GM18951 (cell line): Measurements from ENCODE around the gene USP40.

Experiments
- POLR2A ChIP-seq: IDR thresholded peaks from 4 replicates; pipeline ENCODE4 v1.6.1; 2011; ENCODE audit warnings: mild to moderate bottlenecking; ENCODE audit not compliant: insufficient read length, insufficient read depth; ENCODE audit errors: extremely low read depth
- in situ Hi-C: fragments of 300-500 bp; cut with MboI; formaldehyde crosslinking; loops from one replicate; pipeline ENCODE4 v1.12.0; 2022; ENCODE audit warnings: low sequenced_read_pairs, mixed read lengths, inconsistent platforms; ENCODE audit not compliant: unreplicated experiment

Gene USP40

DNA sequence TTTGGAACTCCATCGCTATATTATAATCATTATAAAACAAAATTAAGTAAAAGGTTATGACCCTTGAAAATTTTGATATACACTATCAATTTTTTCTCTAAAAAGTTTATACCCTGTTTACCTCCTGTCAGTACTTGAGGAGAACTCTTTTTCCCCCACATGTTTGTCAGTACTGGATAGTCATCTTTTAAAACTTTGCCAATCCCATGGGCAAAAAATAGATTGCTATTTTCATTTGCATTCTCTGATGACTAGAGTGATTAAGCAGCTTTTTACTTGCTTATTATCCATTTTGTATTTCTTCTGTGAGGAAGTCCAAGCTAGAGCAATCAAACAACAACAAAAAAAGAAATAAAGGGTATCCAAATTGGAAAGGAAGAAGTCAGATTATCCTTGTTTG, 135.9 kb downstream of the USP40 start:
- in situ Hi-C loops, result no loop called here
- no peak for TF ChIP-seq POLR2A

GRCh38 chr2:233430081-233430480, 136.5 kb downstream of the USP40 start:
- in situ Hi-C loops, result no loop called here
- no peak for TF ChIP-seq POLR2A

- in situ Hi-C loops, result no loop called here
Measured at GRCh38 chr2:233429175-233429897, 137.2 kb downstream of the USP40 start.

GRCh38 chr2:233428438-233428837, 138.1 kb downstream of the USP40 start:
- in situ Hi-C loops, result no loop called here
- TF ChIP-seq POLR2A, result no peak

More at GRCh38 chr2:233429175-233429897, 137.2 kb downstream of the USP40 start:
- TF ChIP-seq POLR2A, result no peak

GRCh38 chr2:233428008-233428407, 138.6 kb downstream of the USP40 start:
- TF ChIP-seq POLR2A, result no peak
- in situ Hi-C loops, result no loop called here

GRCh38 chr2:233426619-233427342, 139.8 kb downstream of the USP40 start:
- in situ Hi-C loops, result no loop called here
- no peak for TF ChIP-seq POLR2A
